Parietal lobe (tissue), 1 donor: ENCODE results near the gene MMP7. TPM values are rescaled to one million over a fixed set of nuclear protein-coding genes. Genes with fewer than 3 reads are reported as not detected.

Source experiments
- total RNA-seq: library from RNA; depleted of rRNA; stranded (reverse); fragments of >200 nt; gene quantifications from one replicate; pipeline ENCODE4 v1.2.3, GENCODE V29; 2014

MMP7 gene
- not detected for total RNA-seq

GRCh38 chr11:102530558-102530957 lies at the start of gene MMP7:
Gene MMP7, minus strand, starts transcription at chr11:102530747. Its CDS starts 47 bp downstream, at chr11:102530700.

Other genes with a start within 250 kb of the MMP7 start
- 0.63 TPM for gene BIRC3, start 213.3 kb downstream of the MMP7 start, total RNA-seq
- 136 TPM for gene BIRC2, start 183.5 kb downstream of the MMP7 start, total RNA-seq
- 149 TPM for gene TMEM123, start 78.0 kb downstream of the MMP7 start, total RNA-seq
- gene MMP20, start 94.6 kb upstream of the MMP7 start, total RNA-seq: not detected
- gene MMP27, start 175.0 kb upstream of the MMP7 start, total RNA-seq: not detected
- gene MMP8, start 194.2 kb upstream of the MMP7 start, total RNA-seq: not detected
- gene MMP10, start 249.9 kb upstream of the MMP7 start, total RNA-seq: not detected